Gastrocnemius medialis (tissue), 4 donors: ENCODE measurements around the gene NRM.

Experiments
- CTCF ChIP-seq, 5 experiments: fragments of 450-650 bp in 3 of 5; fragments of 200-600 bp in 2 of 5; sonication (generic) in 2 of 5; IDR thresholded peaks in 4 of 5; conservative IDR thresholded peaks in 1 of 5; 1 replicate in 4 of 5; 2 replicates in 1 of 5; pipeline ENCODE4 v1.5.1; 2016 to 2019; ENCODE audit warnings: antibody characterized with exemption in 5 of 5, mild to moderate bottlenecking in 3 of 5, moderate library complexity in 3 of 5
- POLR2A ChIP-seq, 2 donors: fragments of 450-650 bp; IDR thresholded peaks; one replicate each; pipeline ENCODE4 v1.6.1; 2017; ENCODE audit warnings: antibody characterized with exemption in 2 of 2, mild to moderate bottlenecking in 2 of 2, moderate library complexity in 2 of 2

- TF ChIP-seq CTCF (IDR thresholded peaks at IDR 0.05 in 4 of 5, conservative IDR thresholded peaks at IDR 0.05 in 1 of 5) (no peak), POLR2A (IDR thresholded peaks at IDR 0.05) (no peak)
Measured at GRCh38 chr6:30719356-30719755, 28.6 kb upstream of the NRM start.
